ENCODE measurements around the gene MX2. TPM values are rescaled to one million over a fixed set of nuclear protein-coding genes. Genes with fewer than 3 reads are reported as not detected.

MX2 gene
- polyA plus RNA-seq, 1 donor from 2014 or later: not detected

DNA sequence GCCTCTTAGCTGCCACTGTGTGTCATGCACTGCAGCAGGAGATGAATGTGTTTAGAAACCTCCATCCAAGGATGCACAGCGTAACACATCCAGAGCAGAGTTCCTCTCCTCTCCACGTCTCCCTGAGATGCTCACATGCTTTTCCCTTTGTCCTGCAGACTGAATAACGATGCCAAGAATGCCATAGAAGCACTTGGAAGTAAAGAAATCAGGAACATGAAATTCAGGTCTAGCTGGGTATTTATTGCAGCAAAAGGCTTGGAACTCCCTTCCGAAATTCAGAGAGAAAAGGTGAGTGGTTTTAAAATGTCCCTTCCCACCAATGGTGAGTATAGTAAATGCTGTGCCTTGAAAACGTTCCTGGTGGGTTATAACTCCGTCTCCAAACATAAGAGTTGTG is 13.4 kb upstream of the MX2 start:
- Histone ChIP-seq H3K9me2 (ENCODE audit: insufficient read depth, low read length) (no peaks in the 10 kb centered on the region), H3K36me3 (ENCODE audit: insufficient read depth, low read length) (no peaks in the 10 kb centered on the region), H4K20me1 (ENCODE audit: insufficient read depth) (no peaks in the 10 kb centered on the region), H3K4me2 (ENCODE audit: low read length) (no peak overlapping the region), H3K9me3 (ENCODE audit: low read length) (no peaks in the 10 kb centered on the region), H3K9ac (ENCODE audit: low read length) (no peak overlapping the region), H3K4me3 (ENCODE audit: low read length) (no peak overlapping the region), H3F3A (ENCODE audit: insufficient read depth, low read length, poor library complexity, severe bottlenecking) (no peaks in the 10 kb centered on the region), H3K27me3 (ENCODE audit: insufficient read depth, low read depth, low read length) (no peaks in the 10 kb centered on the region), H2AFZ (ENCODE audit: low read depth, low read length) (no peak overlapping the region), H3K27ac (ENCODE audit: low read length) (no peak overlapping the region), H3K79me2 (replicated peaks; ENCODE audit: insufficient read depth, low read length) (no peaks in the 10 kb centered on the region)
- TF ChIP-seq, protein P1, sequence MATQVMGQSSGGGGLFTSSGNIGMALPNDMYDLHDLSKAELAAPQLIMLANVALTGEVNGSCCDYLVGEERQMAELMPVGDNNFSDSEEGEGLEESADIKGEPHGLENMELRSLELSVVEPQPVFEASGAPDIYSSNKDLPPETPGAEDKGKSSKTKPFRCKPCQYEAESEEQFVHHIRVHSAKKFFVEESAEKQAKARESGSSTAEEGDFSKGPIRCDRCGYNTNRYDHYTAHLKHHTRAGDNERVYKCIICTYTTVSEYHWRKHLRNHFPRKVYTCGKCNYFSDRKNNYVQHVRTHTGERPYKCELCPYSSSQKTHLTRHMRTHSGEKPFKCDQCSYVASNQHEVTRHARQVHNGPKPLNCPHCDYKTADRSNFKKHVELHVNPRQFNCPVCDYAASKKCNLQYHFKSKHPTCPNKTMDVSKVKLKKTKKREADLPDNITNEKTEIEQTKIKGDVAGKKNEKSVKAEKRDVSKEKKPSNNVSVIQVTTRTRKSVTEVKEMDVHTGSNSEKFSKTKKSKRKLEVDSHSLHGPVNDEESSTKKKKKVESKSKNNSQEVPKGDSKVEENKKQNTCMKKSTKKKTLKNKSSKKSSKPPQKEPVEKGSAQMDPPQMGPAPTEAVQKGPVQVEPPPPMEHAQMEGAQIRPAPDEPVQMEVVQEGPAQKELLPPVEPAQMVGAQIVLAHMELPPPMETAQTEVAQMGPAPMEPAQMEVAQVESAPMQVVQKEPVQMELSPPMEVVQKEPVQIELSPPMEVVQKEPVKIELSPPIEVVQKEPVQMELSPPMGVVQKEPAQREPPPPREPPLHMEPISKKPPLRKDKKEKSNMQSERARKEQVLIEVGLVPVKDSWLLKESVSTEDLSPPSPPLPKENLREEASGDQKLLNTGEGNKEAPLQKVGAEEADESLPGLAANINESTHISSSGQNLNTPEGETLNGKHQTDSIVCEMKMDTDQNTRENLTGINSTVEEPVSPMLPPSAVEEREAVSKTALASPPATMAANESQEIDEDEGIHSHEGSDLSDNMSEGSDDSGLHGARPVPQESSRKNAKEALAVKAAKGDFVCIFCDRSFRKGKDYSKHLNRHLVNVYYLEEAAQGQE (IDR thresholded peaks at IDR 0.05; ENCODE audit: borderline replicate concordance): no peak
- TF ChIP-seq EP300 (conservative IDR thresholded peaks at IDR 0.05; ENCODE audit: poor library complexity, severe bottlenecking) (no peak), MXI1 (conservative IDR thresholded peaks at IDR 0.05; ENCODE audit: poor library complexity, severe bottlenecking) (no peak), EZH2 (IDR thresholded peaks at IDR 0.05; ENCODE audit: borderline replicate concordance, insufficient read depth, low read length, poor library complexity, severe bottlenecking) (no peak), SMC3 (conservative IDR thresholded peaks at IDR 0.05; ENCODE audit: poor library complexity) (no peak), TAF1 (IDR thresholded peaks at IDR 0.05; ENCODE audit: low read depth) (no peak), POLR2AphosphoS5 (IDR thresholded peaks at IDR 0.05) (no peak), RAD21 (conservative IDR thresholded peaks at IDR 0.05) (no peak)
- TF ChIP-seq, protein P2, sequence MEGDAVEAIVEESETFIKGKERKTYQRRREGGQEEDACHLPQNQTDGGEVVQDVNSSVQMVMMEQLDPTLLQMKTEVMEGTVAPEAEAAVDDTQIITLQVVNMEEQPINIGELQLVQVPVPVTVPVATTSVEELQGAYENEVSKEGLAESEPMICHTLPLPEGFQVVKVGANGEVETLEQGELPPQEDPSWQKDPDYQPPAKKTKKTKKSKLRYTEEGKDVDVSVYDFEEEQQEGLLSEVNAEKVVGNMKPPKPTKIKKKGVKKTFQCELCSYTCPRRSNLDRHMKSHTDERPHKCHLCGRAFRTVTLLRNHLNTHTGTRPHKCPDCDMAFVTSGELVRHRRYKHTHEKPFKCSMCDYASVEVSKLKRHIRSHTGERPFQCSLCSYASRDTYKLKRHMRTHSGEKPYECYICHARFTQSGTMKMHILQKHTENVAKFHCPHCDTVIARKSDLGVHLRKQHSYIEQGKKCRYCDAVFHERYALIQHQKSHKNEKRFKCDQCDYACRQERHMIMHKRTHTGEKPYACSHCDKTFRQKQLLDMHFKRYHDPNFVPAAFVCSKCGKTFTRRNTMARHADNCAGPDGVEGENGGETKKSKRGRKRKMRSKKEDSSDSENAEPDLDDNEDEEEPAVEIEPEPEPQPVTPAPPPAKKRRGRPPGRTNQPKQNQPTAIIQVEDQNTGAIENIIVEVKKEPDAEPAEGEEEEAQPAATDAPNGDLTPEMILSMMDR (IDR thresholded peaks at IDR 0.05; ENCODE audit: poor library complexity, severe bottlenecking): no peak

DNA sequence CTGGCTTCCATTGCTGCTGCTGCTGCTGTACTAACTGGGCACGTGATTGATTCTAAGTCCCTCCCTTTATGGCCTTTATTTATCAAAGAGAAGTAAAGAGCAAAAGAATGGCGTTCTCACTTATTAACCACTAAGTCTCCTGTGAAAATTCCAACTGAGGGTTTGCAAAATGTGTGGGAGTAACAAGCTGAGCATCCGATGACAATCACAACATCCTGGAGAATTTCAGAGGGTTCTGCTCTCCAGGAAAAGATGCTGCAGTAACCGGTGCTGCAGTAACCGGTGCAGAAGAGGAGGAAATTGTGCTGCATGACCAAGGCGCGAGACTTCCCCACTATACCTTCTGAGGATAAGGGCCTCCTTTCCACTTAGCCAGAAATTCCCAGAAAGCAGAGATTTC is 12.7 kb upstream of the MX2 start:
- Histone ChIP-seq H2AFZ (ENCODE audit: low read depth, low read length) (no peak overlapping the region), H3K4me3 (ENCODE audit: low read length) (no peak overlapping the region), H3K27ac (ENCODE audit: low read length) (no peak overlapping the region), H3K36me3 (ENCODE audit: insufficient read depth, low read length) (no peaks in the 10 kb centered on the region), H3K79me2 (replicated peaks; ENCODE audit: insufficient read depth, low read length) (no peaks in the 10 kb centered on the region), H3K9ac (ENCODE audit: low read length) (no peak overlapping the region), H3K9me3 (ENCODE audit: low read length) (no peaks in the 10 kb centered on the region), H3K4me2 (ENCODE audit: low read length) (no peak overlapping the region), H3F3A (ENCODE audit: insufficient read depth, low read length, poor library complexity, severe bottlenecking) (no peaks in the 10 kb centered on the region), H3K27me3 (ENCODE audit: insufficient read depth, low read depth, low read length) (no peaks in the 10 kb centered on the region), H3K9me2 (ENCODE audit: insufficient read depth, low read length) (no peaks in the 10 kb centered on the region), H4K20me1 (ENCODE audit: insufficient read depth) (no peaks in the 10 kb centered on the region)
- TF ChIP-seq SMC3 (conservative IDR thresholded peaks at IDR 0.05; ENCODE audit: poor library complexity): no peak
- no peak for TF ChIP-seq RAD21 (conservative IDR thresholded peaks at IDR 0.05)

Measured in neural cell (in vitro differentiated cells).